Cardiac septum (tissue), 1 donor: ENCODE results near the gene SPINK5. TPM values are rescaled to one million over a fixed set of nuclear protein-coding genes. Genes with fewer than 3 reads are reported as not detected.
"Not testable (repeated sequence)": the region's sequence is repeated elsewhere in the genome, so short reads cannot be mapped to it uniquely, and the experiment has no call there.

Source experiments
- DNase-seq: peaks from one replicate; pipeline ENCODE4 v3.0.0-alpha.2; 2020; ENCODE audit warnings: low spot score
- intact Hi-C: fragments of 100-400 bp; cut with DNase I; formaldehyde crosslinking; loops from one replicate; pipeline ENCODE4 v1.14.0; 2022
- long read RNA-seq: library from polyadenylated mRNA; unstranded; transcript quantifications from one replicate; pipeline ENCODE4 v2.0.0, GENCODE V29; 2021
- total RNA-seq: library from RNA; stranded (reverse); fragmentation: NEBNext Ultra II Directional; extraction: Animal tissue kit (Norgen Biotek cat#: 25700); gene quantifications from one replicate; pipeline ENCODE4 v1.2.1, GENCODE V29; 2021
- donor health status: DM: no; HTN: no; CAD: no.

The SPINK5 gene, protein sequence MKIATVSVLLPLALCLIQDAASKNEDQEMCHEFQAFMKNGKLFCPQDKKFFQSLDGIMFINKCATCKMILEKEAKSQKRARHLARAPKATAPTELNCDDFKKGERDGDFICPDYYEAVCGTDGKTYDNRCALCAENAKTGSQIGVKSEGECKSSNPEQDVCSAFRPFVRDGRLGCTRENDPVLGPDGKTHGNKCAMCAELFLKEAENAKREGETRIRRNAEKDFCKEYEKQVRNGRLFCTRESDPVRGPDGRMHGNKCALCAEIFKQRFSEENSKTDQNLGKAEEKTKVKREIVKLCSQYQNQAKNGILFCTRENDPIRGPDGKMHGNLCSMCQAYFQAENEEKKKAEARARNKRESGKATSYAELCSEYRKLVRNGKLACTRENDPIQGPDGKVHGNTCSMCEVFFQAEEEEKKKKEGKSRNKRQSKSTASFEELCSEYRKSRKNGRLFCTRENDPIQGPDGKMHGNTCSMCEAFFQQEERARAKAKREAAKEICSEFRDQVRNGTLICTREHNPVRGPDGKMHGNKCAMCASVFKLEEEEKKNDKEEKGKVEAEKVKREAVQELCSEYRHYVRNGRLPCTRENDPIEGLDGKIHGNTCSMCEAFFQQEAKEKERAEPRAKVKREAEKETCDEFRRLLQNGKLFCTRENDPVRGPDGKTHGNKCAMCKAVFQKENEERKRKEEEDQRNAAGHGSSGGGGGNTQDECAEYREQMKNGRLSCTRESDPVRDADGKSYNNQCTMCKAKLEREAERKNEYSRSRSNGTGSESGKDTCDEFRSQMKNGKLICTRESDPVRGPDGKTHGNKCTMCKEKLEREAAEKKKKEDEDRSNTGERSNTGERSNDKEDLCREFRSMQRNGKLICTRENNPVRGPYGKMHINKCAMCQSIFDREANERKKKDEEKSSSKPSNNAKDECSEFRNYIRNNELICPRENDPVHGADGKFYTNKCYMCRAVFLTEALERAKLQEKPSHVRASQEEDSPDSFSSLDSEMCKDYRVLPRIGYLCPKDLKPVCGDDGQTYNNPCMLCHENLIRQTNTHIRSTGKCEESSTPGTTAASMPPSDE
- 0.16 TPM for total RNA-seq
- long read RNA-seq, result 0 reads

DNA sequence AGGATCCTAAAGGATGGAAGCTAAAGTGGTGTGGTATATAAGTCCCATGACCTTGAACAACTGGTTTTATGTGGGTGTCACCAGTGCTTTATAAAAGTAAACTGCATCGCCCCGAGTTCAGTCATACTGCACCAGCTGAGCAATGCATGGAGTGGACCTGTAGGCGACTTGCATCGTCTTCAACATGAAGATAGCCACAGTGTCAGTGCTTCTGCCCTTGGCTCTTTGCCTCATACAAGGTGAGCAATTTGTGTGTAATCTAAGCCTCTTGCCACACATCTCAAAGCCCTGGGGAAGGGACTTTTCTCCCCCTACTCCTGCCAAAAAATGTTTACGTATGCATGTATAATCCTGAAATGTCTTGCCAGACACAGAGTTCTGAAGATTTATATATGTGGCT, at the start of gene SPINK5:
SPINK5 (plus strand) TSS at position 120 of the 400 bp plus-strand sequence; CDS start at position 185, 65 bp downstream.
- intact Hi-C loops, result no loop called here
- no peak for DNase-seq

DNA sequence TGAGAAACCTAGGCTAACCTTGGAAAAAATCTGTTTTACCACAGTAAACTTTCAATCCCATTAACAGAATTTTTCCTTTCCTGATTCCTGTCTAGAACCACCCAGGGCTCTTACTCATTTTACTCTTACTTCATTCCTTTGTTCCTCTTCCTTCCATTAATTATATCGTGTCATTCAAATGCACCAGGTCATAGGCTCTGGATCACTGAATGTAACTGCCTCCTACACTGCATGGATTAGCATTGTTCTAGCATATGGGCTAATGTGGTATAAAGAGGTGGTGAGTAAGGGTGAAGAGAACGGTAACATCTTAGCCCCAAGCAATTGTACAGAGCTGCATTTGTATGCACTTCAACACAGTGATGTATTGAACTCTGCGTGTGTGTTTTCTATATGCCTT, 49.5 kb upstream of the SPINK5 start:
- no peak for DNase-seq
- intact Hi-C loops, result no loop called here

DNA sequence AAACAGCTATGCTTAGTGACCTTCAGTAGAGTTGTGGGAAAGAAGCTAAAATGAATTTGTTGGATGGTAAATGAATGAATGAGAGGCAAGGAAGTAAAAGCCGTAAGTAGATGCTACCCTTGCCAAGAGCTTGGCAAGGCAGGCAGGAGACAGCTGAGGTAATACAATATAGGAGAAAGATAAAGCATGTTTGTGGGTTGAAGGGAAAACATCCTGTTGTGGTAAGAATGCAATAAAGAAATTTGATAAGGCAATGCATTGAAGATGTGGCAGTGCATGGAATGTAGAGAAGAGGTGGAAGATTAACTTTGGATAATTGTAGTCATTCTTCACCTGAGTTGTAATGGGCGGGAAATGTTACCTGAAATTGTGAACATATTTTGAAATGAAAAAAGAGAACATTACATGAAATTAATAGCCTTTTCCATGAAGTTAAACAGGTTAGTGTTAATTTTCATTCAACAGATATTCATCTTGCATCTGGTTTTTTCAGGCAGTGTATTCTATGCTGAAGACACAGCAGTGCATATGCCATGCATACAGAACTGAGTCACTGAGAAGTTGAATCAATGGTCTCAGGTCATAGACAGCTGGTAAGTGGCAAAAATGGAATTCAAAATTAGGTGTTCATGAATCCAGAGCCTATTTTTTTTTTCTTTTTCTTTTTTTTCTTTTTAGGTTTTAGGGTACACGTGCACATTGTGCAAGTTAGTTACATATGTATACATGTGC, 43.4 kb upstream of the SPINK5 start:
- DNase-seq, result no peak
- intact Hi-C loops, result no loop called here

DNA sequence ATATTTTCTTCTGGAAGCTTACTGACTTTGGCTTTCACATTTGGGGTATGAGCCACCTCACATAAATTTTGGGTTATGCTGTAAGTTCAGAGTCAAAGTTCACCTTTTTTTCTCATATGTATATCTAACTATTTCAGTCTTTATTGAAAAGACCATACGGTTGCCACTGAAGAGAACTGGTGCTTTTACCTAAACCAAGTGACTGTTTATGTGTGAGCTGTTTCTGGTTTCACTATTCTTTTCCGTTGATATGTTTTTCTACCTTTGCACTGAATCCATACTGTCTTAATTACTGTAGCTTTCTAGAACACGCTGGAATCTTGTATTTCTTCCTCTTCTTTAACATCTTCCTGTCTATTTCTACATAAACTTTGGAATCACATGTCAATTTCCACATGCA, 36.3 kb upstream of the SPINK5 start:
- no peak for DNase-seq
- intact Hi-C loops, result no loop called here

DNA sequence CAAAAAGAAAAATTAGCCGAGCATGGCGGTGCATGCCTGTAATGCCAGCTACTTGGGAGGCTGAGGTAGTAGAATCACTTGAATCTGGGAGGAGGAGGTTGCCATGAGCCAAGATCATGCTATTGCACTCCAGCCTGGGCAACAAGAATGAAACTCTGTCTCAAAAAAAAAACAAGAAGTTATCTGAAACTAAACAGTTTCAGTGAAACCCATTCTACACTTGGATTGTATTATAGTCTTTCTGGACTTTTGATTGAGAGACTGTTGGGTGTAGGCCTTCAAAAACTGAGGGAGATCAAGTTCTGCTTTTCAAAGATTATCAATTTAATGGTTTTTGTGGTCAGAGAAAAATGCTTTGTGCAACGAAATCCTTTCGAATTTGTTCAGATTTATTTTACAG, 34.6 kb upstream of the SPINK5 start:
- intact Hi-C loops, result no loop called here
- DNase-seq, result no peak

DNA sequence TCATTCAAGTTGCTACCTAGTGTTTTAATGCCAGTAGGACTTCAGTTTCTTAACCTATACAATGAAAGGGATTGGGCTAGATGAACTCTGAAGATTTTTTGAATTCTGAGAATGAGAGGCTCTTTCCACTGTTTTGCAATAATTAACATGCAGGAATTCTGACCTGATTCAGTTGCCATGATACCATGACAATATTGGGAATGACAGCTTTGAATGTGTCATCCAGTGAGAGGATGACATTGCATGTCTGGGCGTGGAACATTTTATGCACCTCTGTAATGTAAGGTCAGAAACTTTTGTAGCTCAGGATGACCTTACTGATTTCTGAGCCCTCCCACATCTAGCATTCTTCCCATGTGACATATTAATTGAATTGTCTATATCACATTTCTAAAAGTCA, 30.6 kb upstream of the SPINK5 start:
- intact Hi-C loops, result no loop called here
- DNase-seq, result no peak

DNA sequence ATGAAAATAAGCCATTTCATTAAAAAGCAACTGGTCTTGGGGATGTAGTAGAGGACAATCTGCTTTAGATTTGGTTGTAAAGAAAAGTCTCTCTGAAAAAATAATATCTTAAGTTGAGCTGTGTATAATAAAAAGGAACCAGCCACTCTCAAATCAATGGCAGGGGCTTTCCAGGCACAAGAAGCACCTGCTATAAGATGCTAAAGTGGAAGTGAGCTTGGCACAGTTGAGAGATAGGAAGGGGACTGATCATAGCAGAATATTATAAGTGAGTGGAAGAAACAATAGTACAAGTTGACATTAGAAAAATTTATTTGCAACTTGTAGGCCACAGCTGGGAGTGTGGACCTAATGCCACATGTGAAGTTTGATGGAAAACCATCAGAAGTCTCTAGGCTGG, 28.1 kb upstream of the SPINK5 start:
- no peak for DNase-seq
- intact Hi-C loops, result no loop called here

DNA sequence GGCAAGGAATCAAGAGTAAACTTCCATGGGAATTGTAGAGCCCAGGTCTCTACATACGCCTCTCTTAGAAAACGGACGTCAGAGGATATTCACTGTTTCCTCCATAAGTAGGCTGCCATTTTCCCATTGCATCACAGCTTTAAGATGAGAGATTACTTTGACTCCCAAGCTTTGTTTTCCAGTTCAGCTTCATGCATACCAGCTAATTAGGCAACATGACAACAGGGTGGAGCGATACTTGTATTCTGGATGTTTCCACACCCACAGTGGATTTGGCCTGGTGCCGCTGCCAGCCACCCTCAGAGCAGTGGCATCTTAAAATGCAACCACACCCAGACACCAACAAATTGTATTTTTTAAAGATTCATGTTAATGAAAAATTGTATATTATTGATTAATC, 20.9 kb upstream of the SPINK5 start:
- no peak for DNase-seq
- intact Hi-C loops, result no loop called here

DNA sequence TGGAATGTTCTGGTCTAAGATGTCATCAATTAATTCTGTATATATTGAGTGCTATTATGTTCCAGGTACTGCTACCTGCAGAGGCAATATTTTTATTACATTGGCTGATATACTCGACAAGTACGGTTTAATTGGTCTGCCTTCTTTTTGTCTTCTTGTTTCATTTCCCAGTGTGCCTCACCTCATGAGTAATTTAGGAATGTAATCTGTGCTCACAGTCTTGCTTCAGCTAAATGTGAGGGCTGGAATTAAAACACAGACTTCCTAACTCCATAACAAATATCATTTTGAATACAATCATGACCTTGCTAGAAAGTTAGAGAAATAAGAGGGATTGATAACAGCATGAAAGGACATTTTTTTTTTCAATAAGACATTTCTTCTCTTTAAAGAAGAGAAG, 20.1 kb upstream of the SPINK5 start:
- intact Hi-C loops, result no loop called here
- no peak for DNase-seq

DNA sequence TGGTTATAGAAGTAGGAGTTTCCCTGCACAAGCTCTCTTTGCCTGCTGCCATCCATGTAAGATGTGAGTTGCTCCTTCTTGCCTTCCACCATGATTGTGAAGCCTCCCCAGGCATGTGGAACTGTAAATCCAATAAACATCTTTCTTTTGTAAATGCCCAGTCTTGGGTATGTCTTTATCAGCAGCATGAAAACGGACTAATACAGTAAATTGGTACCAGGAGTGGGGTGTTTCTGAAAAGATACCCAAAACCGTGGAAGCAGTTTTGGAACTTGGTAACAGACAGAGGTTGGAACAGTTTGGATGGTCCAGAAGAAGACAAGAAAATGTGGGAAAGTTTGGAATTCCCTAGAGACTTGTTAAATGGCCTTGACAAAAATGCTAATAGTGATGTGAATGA, 8.6 kb upstream of the SPINK5 start:
- not testable (repeated sequence) for DNase-seq

DNA sequence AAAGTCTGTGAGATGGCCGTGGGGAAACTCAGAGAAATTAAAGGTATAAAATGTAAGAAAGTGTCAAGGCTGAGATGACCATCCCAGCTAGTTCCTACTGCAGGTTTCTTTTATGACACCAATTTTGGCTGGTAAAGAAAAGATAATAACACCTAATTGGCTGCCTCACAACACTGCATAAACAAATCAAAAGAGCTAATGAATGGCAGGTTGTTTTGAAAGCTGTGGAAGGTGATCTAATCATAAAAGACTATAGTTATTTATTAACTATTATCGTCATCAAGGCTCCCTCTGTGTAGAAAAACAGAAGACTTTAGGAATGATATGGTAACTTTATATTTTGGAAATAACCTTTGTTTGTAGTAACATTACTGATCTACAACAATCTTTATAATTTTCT, 3.5 kb upstream of the SPINK5 start:
- DNase-seq, result no peak
- intact Hi-C loops, result no loop called here

More for the DNA sequence above, 8.6 kb upstream of the SPINK5 start:
- intact Hi-C loops, result not testable (repeated sequence)

DNA sequence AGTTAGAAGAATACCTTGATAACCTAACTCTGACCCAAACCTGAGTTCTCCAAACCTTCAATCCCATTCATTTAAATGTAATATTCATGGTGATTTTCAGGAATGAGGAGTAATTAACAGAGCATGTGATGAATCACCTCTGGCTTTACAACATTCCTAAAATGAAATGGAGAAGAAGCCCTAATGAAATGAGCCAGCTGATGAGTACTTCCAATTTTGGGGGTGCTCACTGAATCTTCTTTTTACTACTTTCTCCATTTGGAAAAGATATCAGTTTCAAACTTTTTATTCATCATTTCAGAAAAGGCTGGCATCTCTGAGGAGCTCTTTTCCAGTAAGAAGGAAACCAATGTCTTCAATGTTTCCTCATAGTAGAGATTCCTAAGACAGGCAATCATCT, 2.9 kb upstream of the SPINK5 start:
- intact Hi-C loops, result no loop called here
- DNase-seq, result no peak

DNA sequence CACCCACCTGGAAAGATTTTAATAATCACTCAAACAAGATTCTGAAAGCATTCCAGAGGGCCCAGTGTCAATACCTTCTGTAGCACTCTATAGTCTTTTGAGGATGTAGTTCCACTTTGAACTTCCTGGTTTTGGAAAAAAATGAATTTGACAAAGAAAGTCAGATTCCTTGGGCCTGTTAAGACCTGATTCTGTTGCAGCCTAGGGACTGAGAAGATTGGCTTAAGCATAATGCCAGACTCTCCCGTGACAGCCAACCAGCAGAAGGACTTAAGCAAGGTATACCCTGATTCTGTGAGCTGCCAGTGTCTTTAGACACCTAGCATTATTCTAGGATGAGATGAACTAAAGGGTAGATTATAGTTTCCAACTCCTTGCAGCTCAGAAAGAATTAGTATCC, 6.8 kb downstream of the SPINK5 start:
- intact Hi-C loops, result no loop called here
- no peak for DNase-seq

DNA sequence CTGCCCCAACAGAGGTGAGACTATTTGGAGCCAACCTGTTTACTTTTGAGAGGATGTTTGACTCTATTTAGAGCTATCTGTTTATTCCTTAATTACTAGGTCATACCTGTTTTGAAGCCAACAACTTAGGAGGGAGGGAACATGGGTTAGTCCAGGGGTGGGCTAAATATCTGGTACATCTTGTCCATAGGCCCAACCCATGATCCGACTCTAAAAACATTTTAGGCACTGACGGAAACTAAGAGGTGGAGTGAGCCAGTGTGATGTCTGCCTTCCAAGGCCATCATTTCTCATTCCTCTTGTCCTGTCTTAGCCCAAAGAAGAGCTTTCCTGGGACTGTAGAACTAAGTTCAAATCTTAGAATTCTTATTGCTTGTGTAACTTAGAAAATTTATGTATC, 8.4 kb downstream of the SPINK5 start:
- intact Hi-C loops, result no loop called here
- DNase-seq, result no peak

DNA sequence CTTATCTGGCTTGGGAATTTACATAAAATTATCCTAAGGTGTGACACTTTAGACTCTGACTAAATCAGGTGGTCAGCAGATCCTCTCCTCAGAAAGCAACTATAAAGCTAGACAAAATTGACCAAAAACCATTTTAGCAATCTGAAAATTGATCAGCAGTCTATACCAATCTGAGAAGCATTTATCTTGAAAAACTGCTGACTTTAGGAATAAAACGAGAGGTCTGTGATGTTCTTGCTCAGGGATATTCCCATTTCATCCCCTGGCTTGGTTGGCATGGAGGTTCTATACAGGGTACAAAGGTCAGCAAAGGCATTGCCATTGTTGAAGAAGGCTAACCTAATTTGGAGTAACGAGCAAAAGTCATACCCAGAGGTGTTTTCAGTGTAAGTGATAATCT, 11.7 kb downstream of the SPINK5 start:
- intact Hi-C loops, result no loop called here
- no peak for DNase-seq

DNA sequence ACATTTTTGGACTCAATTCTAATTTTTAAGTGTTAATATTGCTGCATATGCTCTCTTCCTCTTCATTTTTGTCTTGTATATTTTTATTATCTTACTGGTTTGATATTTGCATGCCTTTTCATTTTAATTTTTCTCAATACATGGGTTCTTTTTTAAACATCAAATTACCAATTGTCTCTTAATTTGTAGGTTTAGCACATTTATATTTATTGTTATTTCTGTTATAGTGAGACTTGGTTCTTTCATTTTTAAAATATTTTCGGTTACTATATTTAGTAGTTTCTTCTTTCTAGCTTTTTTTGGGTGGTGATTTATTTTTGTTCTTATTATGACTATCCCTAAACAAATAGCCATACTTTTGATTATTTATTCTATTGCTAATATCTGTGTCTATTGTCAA, 19.4 kb downstream of the SPINK5 start:
- intact Hi-C loops, result no loop called here
- DNase-seq, result no peak

DNA sequence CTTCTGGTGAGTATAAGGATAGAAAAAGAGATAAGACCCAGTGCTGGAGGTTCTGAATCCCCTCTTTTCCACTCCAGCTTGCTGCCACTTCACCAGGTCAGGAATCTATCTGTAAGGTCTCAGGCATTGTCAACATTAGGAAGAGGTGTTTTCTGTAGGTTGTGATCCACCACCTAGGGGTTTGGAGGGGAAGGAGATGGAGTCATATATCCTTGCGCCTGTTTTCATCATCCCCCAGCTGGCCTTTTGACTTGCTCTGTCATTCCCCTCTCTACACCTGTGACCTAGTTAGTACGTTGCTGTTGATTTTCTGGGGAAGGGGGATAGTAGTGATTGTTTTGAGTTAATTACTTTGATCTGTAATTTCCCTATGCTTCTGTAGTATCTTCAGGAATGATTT, 20.5 kb downstream of the SPINK5 start:
- no peak for DNase-seq

DNA sequence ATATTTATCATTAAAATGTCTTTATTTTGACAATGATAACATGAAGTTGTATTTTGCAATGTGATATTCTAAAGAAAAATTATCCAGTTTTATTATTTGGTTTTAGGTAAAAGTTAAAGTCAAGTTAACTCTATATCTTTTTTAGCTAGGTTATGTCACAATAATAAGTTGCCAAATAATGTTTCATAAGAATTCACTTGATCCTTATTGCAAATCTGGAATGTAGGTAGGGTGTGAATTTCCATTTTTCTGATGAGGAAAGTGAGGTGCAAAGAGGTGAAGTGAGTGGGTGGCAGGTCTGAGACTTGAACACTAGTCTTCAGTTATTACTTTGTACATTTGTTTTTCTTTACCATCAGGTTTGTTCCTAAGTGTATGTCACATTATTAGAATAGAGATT, 21.5 kb downstream of the SPINK5 start:
- no peak for DNase-seq
- intact Hi-C loops, result no loop called here

More for the DNA sequence above, 20.5 kb downstream of the SPINK5 start:
- intact Hi-C loops, result no loop called here

DNA sequence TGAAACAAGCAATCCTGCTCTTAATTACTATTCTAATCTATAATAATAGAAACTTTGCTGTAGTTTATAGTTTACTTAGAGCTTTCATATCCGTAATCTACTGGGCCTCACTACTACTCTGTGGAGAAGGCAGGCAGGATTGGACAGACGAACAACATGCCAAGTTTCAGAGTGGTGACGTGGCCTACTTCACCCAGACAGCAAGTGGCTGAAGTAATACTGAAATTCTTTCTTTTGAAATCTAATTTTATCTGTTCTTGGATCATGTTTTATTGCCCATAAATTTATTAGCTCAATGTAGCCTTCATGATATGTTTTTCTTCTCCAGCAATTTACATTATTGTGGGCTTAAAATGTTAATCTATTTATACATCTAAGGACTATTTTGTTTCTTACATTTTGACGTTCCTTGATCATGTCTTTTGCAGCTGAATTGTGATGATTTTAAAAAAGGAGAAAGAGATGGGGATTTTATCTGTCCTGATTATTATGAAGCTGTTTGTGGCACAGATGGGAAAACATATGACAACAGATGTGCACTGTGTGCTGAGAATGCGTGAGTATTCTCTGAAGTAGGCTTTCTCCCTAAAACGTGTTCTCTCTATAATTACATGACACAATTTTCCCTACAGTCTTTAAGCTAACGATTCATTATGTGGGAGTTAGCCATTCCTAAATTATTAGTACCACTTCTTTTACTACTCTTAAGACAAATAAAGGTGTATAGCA, 22.4 kb downstream of the SPINK5 start:
- DNase-seq, result no peak

More for the DNA sequence above, 22.4 kb downstream of the SPINK5 start:
- intact Hi-C loops, result no loop called here
